PFSK-1 (cell line): Measurements from ENCODE around the gene MYH14.

ENCODE experiments used
- POLR2AphosphoS5 ChIP-seq: IDR thresholded peaks from 2 replicates; pipeline ENCODE4 v1.6.1; 2012; ENCODE audit warnings: low read depth, mild to moderate bottlenecking, control low read depth, low read length, moderate library complexity
- TAF1 ChIP-seq: IDR thresholded peaks from 2 replicates; pipeline ENCODE4 v1.6.1; 2012; ENCODE audit warnings: low read length, control low read depth, borderline replicate concordance; ENCODE audit not compliant: insufficient read depth

DNA sequence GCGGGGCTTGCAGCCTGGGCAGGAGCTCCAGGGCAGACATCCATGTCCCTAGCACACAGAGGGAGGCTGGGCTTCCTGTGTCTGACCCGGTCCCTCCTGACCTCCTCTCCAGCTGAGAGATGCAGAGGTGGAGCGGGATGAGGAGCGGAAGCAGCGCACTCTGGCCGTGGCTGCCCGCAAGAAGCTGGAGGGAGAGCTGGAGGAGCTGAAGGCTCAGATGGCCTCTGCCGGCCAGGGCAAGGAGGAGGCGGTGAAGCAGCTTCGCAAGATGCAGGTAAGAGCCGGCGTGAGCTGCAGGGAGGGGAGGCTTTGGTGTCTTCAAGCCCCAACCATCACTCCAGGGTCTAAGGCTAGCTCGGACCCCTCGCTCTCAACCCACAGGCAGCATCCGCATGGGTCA is 87.4 kb downstream of the MYH14 start:
- TF ChIP-seq TAF1 = no peak
- TF ChIP-seq POLR2AphosphoS5 = no peak
